HL-60 (cell line): Measurements from ENCODE around the gene AKT1.

Experiments used
- CTCF ChIP-seq: IDR thresholded peaks from one replicate; pipeline ENCODE4 v1.5.1; 2011; ENCODE audit warnings: low read length, control low read depth, inconsistent platforms; ENCODE audit not compliant: insufficient read depth
- POLR2AphosphoS5 ChIP-seq: IDR thresholded peaks from 2 replicates; pipeline ENCODE4 v1.6.1; 2012; ENCODE audit warnings: low read depth

GRCh38 chr14:104778694-104779331 lies 16.7 kb downstream of the AKT1 start:
- TF ChIP-seq CTCF (no peak), POLR2AphosphoS5 (no peak)
